Gastroesophageal sphincter (tissue), 3 donors: ENCODE measurements around the gene XRCC5.

Experiments used
- EP300 ChIP-seq: sonication (generic); formaldehyde crosslinking; IDR thresholded peaks from one replicate; pipeline ENCODE4 v1.6.1; 2017; ENCODE audit warnings: antibody characterized with exemption, mild to moderate bottlenecking
- POLR2A ChIP-seq, 2 donors: fragments of 450-650 bp; IDR thresholded peaks; one replicate each; pipeline ENCODE4 v1.6.1; 2017; ENCODE audit warnings: antibody characterized with exemption in 2 of 2, mild to moderate bottlenecking in 2 of 2, moderate library complexity in 1 of 2
- POLR2AphosphoS5 ChIP-seq: sonication (generic); formaldehyde crosslinking; IDR thresholded peaks from one replicate; pipeline ENCODE4 v1.6.1; 2017; ENCODE audit warnings: antibody characterized with exemption
- TF ChIP-seq, protein P1 (sequence below), 4 experiments: fragments of 200-600 bp in 2 of 4; fragments of 450-650 bp in 2 of 4; sonication (generic) in 1 of 4; IDR thresholded peaks; one replicate each; pipeline ENCODE4 v1.5.1; 2017 to 2019; ENCODE audit warnings: antibody characterized with exemption in 4 of 4, mild to moderate bottlenecking in 2 of 4, moderate library complexity in 2 of 4

DNA sequence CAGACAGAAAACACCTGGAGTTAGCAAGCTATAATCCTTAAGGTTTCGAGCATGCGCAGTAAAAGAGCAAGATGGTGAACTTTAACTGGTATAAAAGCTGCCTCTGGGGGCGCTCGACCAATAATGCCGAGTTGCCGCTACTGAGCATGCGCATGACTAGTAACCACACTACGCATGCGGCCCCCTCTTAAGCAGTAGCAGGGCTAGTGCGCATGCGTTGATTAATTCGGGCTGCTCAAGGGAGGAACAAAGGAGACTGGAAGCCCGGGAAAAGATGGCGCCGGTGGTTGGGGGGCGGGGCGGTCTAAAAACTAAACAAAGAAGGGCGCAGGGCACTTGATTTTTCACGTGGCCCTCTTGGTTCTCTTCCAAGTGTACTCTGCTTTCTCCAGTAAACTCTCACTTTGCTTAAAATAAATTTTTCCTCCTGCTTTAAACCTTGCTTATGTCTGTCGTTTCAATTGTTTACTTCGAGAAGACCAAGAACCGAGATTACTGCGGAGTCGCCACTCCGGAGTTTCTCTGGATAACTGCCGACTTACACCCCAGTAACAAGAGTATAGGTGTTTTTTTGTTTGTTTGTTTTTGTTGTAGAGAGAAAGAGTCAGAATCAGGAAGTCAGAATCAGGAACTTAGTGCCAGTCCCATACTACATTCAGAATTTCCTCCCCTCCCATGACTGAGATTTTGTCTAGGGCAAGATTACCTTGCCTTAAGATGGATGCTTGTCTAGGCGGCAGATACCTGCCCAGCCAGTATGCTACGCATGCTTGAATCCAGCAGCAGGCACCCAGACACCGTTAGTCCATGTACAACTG lies 5.8 kb downstream of the XRCC5 start:
- TF ChIP-seq POLR2AphosphoS5 (no peak), EP300 (no peak), POLR2A (IDR thresholded peaks at IDR 0.05) (no peak)
- TF ChIP-seq, protein P1, sequence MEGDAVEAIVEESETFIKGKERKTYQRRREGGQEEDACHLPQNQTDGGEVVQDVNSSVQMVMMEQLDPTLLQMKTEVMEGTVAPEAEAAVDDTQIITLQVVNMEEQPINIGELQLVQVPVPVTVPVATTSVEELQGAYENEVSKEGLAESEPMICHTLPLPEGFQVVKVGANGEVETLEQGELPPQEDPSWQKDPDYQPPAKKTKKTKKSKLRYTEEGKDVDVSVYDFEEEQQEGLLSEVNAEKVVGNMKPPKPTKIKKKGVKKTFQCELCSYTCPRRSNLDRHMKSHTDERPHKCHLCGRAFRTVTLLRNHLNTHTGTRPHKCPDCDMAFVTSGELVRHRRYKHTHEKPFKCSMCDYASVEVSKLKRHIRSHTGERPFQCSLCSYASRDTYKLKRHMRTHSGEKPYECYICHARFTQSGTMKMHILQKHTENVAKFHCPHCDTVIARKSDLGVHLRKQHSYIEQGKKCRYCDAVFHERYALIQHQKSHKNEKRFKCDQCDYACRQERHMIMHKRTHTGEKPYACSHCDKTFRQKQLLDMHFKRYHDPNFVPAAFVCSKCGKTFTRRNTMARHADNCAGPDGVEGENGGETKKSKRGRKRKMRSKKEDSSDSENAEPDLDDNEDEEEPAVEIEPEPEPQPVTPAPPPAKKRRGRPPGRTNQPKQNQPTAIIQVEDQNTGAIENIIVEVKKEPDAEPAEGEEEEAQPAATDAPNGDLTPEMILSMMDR (IDR thresholded peaks at IDR 0.05), result peak; percentile 72 to 93 (median 88)
